Esophagus squamous epithelium (tissue), 4 donors: ENCODE results near the gene RNF17.

Source experiments
- CTCF ChIP-seq, 6 experiments: fragments of 450-650 bp in 4 of 6; fragments of 200-600 bp in 2 of 6; sonication (generic) in 2 of 6; IDR thresholded peaks; one replicate each; pipeline ENCODE4 v1.5.1; 2016 to 2019; ENCODE audit warnings: antibody characterized with exemption in 6 of 6, mild to moderate bottlenecking in 4 of 6, moderate library complexity in 4 of 6
- POLR2A ChIP-seq, 4 donors: fragments of 450-650 bp; IDR thresholded peaks; one replicate each; pipeline ENCODE4 v1.6.1; 2017; ENCODE audit warnings: antibody characterized with exemption in 4 of 4, mild to moderate bottlenecking in 4 of 4, moderate library complexity in 3 of 4

GRCh38 chr13:24725379-24725778 lies 38.6 kb upstream of the RNF17 start:
- no peak for TF ChIP-seq CTCF (IDR thresholded peaks at IDR 0.05)
- TF ChIP-seq POLR2A (IDR thresholded peaks at IDR 0.05): no peak
